Epithelial cell of esophagus (primary cell): Measurements from ENCODE around the gene TMEM209.

ENCODE experiments used
- DNase-seq: peaks from one replicate; pipeline ENCODE4 v3.0.0; 2010; ENCODE audit warnings: low read depth
- H3K4me3 ChIP-seq: 2 replicates; pipeline ENCODE4 v1.5.1; 2011; ENCODE audit warnings: mild to moderate bottlenecking, low read length, control low read depth
- TF ChIP-seq, protein P1 (sequence below): IDR thresholded peaks from 2 replicates; pipeline ENCODE4 v1.5.1; 2011; ENCODE audit warnings: low read depth, mild to moderate bottlenecking, low read length, control low read depth, inconsistent platforms; ENCODE audit not compliant: insufficient read depth; ENCODE audit errors: missing control alignments

TMEM209 gene

DNA sequence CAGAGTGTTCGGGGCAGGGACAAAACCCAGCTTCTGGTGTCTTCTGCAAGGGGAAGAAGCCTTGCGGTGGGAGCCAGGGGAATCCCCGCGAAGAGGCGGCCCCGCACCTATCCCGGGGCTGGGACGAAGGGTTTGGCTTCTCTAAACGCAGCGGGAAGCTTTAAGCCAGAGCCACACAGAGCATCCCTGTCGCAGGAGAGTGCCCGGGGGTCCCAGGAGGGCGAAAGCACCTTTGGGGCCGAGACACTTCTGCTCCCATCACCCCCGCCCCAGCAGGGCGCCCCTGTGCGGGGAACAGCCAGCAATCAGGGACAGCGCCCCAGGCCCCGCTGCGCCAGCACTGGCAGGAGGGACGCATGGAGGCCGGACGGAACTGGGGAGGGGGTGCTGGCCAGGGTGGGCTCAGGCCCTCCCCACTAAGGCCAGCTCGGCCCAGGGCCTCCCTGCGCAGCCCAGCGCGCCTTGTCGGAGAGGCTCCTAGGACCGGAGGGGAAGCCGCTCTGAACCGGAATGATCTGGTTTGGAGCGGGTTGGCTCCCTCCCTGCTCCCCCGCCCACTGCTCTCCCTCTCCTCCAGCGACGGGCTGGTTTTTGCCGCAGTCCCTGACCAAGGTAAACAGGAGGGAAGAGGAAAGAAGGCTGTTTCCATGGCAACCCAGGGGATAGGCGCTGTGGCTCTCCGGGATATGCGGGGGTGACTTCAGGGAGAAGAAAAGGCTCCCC lies 63.9 kb downstream of the TMEM209 start:
- TF ChIP-seq, protein P1, sequence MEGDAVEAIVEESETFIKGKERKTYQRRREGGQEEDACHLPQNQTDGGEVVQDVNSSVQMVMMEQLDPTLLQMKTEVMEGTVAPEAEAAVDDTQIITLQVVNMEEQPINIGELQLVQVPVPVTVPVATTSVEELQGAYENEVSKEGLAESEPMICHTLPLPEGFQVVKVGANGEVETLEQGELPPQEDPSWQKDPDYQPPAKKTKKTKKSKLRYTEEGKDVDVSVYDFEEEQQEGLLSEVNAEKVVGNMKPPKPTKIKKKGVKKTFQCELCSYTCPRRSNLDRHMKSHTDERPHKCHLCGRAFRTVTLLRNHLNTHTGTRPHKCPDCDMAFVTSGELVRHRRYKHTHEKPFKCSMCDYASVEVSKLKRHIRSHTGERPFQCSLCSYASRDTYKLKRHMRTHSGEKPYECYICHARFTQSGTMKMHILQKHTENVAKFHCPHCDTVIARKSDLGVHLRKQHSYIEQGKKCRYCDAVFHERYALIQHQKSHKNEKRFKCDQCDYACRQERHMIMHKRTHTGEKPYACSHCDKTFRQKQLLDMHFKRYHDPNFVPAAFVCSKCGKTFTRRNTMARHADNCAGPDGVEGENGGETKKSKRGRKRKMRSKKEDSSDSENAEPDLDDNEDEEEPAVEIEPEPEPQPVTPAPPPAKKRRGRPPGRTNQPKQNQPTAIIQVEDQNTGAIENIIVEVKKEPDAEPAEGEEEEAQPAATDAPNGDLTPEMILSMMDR: no peak
- peak overlapping the region; percentile 46 for H3K4me3 ChIP-seq
- peak; percentile 42 for DNase-seq

DNA sequence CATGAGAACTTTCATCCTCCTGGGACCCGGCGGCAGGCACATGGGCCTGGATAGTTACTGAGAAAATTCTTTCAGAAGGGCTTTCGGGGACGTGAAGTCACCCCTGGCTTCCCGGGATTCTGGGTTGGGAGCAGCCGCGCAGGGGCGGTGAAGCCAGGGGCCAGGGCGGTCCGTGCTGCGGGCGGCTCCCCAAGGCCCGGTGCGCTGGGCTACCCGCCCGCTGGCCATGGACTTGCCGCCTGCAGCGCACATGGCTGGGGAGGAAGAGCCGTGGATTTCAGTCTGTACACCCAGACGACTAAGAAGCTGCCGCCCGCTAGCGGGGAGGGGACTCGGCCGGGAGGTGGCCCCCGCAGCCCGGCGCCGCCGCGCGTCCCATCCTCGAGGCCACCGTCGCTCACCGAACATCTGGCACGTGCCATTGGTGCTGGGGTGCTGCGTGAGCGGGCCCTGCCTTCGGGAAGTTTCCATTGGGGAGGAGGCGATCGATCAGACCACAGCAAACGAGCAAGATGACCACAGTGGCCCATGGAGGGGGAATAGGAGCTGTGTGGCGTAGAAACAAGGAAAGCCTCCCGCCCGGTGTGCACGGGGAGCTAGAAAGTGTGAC lies 64.5 kb downstream of the TMEM209 start:
- no peak for DNase-seq
- TF ChIP-seq, protein P1: no peak
- H3K4me3 ChIP-seq: peak overlapping the region; percentile 46

DNA sequence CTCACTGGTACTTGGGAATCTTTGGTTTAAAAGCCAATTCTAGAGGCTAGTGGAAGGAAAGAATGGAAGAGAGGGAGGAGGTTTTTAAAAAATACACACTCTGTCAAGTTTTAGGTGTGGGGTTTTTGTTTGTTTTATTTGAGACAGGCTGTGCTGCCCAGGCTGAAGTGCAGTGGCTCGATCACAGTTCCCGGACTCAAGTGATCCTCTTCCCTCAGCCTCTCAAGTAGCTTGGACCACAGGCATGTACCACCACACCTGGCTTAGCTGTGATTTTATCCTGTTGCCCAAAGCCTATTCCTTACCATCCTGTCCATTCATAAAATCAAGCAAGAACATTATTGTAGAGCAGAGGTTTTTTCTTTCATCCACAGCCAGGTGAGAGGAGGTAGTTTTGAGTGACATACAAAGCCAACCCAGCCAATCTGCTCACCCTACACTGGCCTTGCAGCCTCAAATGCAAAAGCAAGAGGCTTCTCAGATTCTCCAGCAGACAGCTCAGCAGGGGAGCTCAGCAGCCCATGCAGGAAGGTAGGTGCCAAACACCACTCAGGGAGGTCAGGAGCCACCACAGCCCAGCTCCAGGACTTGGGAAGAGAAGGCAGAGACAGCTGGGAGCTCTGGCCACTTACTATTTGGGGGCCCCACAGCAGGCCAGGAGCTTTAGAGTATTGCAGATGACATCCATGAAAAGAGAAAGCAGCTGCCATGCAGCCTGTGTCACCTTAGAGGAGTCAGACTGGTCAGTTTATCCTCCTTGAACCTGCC lies 65.8 kb downstream of the TMEM209 start:
- no peak for DNase-seq
- H3K4me3 ChIP-seq: no peak overlapping the region
- TF ChIP-seq, protein P1: no peak

DNA sequence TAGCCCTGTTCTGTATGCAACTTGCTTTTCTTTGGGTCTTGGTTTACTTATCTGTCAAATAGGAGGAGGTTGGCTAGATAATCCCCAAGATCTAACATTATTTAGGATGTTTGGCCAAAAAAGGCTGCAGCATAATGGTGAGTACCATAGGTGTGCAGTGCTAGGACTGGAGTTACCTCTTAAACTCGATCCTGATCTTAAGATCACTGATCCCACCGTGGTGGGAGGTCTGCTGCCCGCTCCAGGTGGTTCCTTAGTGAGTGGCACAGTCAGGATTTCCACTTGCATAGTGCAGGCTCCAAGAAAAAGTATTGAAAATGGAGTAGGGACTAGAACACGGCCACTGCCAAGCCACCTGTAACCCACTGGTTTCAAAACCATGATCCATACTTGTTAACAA lies 68.0 kb downstream of the TMEM209 start:
- H3K4me3 ChIP-seq: no peak overlapping the region
- DNase-seq: no peak
- TF ChIP-seq, protein P1: no peak

DNA sequence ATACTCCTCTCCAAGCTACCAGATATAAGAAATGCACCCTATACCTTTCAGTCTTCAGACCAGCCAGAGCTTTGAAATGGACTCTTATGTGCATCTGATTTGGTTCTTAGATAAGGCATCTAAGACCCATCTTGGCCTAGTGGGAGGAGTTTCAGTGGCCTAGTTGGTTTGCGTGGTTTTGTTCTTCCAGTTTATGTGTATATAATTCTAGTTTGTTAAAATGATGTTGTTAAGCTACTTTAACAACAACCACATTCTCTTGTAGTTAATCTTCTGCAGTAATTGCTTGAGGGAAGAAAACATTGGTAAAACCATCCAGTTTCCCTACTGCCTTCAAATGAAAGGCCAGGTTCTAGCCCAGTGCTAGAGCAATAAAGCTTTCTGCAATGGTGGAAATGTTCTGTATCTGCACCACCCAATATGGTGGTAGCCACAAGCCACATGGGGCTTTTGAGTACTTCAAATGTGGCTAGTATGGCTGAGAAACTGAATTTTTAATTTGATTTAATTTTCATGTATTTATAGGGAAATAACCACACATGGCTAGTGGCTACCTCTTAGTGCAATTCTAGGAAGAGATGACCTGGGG lies 68.5 kb downstream of the TMEM209 start:
- H3K4me3 ChIP-seq: no peak overlapping the region

DNA sequence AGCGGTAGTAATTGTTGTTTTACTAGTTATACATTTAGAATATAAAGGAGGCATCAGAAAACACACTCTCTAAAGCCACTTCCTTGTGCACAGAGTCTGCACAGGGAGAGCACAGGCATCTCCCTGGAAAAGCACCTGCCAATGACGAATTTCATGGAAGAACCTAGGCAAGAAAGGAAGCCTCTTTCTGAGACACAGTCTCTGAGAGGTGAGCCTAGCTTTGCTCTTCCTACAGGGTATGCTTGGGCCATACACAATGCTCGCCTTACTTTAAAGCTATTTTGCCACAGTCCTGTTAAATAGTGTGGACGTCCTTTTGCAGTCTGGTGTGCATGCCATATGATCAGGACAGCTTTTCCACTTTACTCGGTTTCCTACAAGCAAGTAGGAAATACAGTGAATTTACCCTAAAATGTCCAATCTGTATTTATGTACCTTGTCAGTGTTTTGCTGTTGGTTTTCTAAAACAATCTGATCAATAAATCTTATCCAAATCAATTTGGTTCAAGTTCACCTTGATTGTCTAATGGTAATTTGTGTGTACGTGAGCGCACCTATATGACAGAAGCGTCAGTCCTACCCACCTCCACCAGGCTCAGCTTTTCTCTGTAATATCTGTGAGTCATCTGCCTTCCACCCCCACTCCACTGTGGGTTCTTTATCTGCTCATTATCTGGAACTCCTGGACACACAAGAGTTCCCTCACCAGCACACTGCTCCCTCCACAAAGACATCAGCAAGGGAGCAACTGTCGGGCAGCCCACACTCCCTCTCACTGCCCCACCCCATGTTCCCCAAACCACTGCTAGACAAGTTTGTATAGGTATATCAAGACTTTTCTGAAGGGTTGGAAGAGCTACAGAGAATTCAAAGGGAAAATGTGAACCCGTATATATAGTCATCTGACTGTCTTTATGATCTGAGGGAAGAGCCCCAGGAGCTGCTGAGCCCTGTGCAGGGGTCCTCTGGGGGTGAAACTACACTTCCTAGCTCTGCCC lies 69.7 kb downstream of the TMEM209 start:
- TF ChIP-seq, protein P1: no peak
- no peak overlapping the region for H3K4me3 ChIP-seq
- DNase-seq: no peak

More for the DNA sequence above, 68.5 kb downstream of the TMEM209 start:
- DNase-seq: no peak
- TF ChIP-seq, protein P1: no peak
